ENCODE data around the gene CARS1. TPM values are rescaled to one million over a fixed set of nuclear protein-coding genes. Genes with fewer than 3 reads are reported as not detected.

Gene CARS1
- total and polyA plus RNA-seq, 9 of the 15 experiments (the other 6 are each of a cell fraction or from before 2014, with no cell fraction given): 14.4 to 106 (median 73.6) TPM

DNA sequence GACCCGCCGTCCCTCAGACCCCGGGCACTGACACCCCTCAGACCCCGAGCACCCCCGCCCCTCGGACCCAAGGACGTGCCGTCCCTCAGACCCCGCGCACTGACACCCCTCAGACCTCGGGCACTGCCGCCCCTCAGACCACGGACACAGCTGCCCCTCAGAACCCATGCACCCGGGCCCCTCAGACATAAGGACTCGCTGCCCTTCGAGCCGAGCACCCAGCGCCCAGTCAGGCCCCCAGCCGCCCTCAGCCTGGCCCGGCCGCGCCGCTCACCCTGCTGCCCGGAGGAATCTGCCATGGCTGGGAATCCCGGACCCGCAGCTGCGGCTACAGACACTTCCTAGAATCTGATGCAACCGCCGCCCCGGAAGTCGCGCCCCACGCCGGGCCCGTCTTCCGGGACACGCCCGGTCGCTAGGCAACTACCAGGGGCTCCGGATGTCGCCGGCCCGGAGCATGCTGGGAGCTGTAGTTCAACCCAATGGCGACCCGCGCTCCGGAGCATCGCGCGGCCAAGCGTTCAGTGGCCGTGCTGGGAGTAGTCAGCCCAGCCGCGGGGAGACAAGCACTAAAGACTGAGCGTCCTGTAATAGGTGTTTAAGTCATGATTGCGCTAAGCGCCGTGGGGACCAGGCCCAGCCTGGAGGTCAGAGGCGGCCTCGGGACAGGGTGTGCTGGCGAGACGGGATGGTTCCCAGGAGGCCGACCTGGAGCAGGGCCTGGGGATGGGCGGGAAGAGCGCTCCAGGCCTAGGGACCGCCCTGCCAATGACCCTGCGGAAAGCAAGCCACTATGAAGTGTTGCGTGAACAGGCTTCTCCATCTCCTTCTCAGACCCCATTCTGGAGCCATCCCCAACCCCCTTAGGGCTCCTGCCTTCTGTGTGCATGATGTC lies at the start of gene CARS1 (continued):
- TF ChIP-seq ZNF79 (CRISPR knock-in tag; IDR thresholded peaks at IDR 0.05; ENCODE audit: low read depth) (no peak), ZNF143 (CRISPR knock-in tag; IDR thresholded peaks at IDR 0.05) (peak; percentile 95), MAZ (CRISPR knock-in tag; conservative IDR thresholded peaks at IDR 0.05 in 1 of 2, IDR thresholded peaks at IDR 0.05 in 1 of 2) (peak; percentile 64 to 67; a peak in 2 of 4 replicates), ZNF785 (CRISPR knock-in tag; IDR thresholded peaks at IDR 0.05) (no peak), ZSCAN32 (CRISPR knock-in tag; IDR thresholded peaks at IDR 0.05) (peak; percentile 95), HNRNPL (IDR thresholded peaks at IDR 0.05; ENCODE audit: low read depth, low read length) (peak; percentile 50; the same call in 1 of the 2 replicates), ARID1B (IDR thresholded peaks at IDR 0.05) (0 out of 2 replicates have a peak, but pooled peaks have one; percentile 13), ZZZ3 (IDR thresholded peaks at IDR 0.05) (peak; percentile 77; the same call in 1 of the 2 replicates)
- TF ChIP-seq, protein P1, sequence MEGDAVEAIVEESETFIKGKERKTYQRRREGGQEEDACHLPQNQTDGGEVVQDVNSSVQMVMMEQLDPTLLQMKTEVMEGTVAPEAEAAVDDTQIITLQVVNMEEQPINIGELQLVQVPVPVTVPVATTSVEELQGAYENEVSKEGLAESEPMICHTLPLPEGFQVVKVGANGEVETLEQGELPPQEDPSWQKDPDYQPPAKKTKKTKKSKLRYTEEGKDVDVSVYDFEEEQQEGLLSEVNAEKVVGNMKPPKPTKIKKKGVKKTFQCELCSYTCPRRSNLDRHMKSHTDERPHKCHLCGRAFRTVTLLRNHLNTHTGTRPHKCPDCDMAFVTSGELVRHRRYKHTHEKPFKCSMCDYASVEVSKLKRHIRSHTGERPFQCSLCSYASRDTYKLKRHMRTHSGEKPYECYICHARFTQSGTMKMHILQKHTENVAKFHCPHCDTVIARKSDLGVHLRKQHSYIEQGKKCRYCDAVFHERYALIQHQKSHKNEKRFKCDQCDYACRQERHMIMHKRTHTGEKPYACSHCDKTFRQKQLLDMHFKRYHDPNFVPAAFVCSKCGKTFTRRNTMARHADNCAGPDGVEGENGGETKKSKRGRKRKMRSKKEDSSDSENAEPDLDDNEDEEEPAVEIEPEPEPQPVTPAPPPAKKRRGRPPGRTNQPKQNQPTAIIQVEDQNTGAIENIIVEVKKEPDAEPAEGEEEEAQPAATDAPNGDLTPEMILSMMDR (IDR thresholded peaks at IDR 0.05 in 2 of 3, conservative IDR thresholded peaks at IDR 0.05 in 1 of 3; ENCODE audit: insufficient read depth in 2 of 3, low read depth in 1 of 3, low read length in 3 of 3): 0 out of 6 replicates have a peak, but pooled peaks of 1 of the 3 experiments have one; percentile 8
